Stimulated activated CD8-positive, alpha-beta memory T cell treated with anti-CD3 and anti-CD28 coated beads, Interleukin-15, amount 100 ng/mL, for 48 hours (primary cell): ENCODE data around the gene URB2.
"Not testable (repeated sequence)": the region's sequence is repeated elsewhere in the genome, so short reads cannot be mapped to it uniquely, and the experiment has no call there.

Experiments
- DNase-seq, 2 donors: peaks; one replicate each; pipeline ENCODE4 v3.0.0-alpha.2; 2020; ENCODE audit warnings: low read depth in 2 of 2

The URB2 gene

DNA sequence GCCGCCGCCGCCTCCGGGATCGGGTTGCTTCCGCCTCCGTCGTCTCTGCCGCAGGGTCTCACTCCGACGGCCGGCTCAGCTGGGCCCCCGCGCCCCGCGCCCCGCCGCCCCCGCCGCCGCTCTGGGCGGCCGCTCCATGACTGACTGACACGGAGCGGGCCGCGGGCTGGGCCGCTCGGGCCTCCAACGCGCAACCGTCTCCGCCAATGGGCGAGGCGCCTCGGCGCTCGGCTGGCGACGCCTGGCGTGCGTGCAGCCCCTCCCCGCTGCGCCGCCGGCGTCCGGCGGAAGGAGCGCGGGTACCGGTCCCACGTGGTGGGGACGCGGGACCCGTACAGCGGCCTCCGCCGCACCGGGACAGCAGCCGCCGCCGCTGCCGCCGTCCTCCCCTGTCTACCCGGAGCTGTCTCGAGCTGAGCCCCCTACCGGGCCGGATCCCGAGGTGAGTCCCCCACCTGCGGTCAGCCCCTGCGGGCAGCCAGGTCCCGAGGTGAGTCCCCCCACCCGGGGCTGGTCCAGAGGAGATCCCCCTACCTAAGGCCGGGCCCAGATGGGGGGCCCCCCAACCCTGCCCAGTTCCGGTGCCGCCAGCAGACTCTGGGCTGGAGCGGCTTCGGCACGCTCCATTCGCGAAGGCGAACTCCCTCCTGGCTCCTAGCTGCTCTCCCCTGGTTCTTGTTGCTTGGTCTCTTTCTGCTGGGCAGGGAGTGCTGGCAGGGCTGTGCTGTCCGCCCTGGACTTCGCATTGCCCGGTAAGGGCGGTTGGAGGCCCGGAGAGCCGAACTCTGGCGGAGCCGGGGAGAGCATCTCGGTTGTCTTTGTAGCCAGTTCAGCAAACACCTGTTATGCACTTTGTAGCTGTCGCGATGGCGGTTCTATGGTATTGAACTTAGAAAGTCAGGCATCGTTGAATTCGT is at the start of gene URB2, which contains the start of gene TAF5L:
URB2 (plus strand) TSS at position 333 of the 917 bp plus-strand sequence. CDS start 1,387 bp downstream, outside the sequence.
TAF5L (minus strand) TSS at position 208 of the 917 bp plus-strand sequence. CDS start 11,640 bp downstream, outside the sequence.
- peak; percentile 85 to 87 for DNase-seq

DNA sequence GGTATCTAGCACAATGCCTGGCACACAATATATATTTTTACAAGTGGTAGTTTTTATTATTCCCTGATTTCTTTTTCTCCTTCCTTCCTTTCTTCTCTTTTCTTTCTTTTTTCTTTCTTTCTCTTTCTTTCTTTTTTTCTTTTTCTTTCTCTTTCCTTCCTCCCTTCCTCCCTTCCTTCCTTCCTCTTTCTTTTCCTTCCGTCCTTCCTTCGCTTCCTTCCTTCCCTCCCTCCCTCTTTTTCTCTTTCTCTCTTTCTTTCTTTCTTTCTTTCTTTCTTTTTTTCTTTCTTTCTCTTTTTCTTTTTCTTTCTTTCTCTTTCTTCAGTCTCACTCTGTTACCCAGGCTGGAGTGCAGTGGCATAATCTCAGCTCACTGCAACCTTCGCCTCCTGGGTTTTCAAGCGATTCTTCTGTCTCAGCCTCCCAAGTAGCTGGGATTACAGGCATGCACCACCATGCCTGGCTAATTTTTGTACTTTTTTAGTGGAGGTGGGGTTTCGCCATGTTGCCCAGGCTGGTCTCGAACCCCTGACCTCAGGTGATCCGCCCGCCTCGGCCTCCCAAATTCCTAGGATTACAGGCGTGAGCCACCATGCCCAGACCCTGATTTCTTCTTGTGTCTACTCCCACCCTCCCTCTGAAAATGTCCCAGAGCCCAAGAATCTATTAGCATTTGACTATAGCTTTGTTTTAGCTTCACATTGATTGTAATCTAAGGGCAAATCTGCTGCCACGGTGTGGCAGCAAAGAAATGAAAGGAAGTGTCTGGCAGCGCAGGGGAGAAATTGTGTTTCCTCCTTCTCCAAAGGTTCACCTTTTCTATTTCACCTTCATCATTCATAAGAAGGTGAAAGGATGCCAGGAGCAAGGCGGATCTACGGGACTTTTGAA is 47.6 kb upstream of the URB2 start:
- no peak for DNase-seq

DNA sequence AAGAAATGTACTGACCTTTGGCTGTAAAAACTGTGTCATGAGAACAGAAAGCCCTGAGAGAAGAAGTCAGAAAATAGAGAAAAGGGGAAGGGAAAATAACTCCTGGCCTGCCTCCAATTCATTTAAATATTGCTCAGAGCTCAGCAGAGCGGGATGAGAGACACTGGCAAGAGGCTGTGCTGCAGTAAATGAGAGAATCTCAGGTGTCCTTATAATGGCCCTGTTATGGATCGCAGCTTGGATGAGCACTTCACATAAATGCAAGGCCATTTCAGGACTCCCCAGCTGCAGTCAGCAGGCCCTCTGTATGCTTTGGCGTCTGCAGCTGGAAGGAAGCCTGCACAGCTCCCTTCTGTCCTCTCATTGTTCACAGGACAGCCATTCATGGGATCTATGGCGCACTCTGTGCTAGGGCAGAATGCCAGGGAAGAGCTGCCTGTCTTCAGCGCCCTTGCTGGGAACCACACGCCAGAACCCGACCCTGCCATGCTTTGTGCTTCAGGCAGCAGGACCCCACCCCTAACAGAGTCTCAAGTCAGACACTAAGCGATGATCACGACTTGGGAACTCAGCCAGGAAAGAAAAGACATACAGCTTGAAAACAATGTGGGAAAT is 46.9 kb upstream of the URB2 start:
- no peak for DNase-seq

DNA sequence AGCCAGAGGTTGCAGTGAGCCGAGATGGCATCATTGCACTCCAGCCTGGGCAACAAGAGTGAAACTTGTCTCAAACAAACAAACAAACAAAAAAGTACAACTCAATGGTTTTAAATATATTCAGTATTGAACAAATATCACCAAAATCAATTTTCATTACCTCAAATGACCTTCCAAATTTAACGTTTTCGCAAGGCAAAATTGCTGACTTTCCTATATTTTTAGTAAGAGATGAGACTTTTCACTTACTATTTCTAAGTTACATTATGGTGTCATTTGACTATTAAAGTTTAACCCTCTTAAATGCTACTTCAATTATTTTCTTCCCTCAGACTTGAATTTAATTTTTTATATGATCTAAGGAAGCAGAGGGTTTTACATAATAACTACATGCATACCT is 44.6 kb upstream of the URB2 start:
- no peak for DNase-seq

DNA sequence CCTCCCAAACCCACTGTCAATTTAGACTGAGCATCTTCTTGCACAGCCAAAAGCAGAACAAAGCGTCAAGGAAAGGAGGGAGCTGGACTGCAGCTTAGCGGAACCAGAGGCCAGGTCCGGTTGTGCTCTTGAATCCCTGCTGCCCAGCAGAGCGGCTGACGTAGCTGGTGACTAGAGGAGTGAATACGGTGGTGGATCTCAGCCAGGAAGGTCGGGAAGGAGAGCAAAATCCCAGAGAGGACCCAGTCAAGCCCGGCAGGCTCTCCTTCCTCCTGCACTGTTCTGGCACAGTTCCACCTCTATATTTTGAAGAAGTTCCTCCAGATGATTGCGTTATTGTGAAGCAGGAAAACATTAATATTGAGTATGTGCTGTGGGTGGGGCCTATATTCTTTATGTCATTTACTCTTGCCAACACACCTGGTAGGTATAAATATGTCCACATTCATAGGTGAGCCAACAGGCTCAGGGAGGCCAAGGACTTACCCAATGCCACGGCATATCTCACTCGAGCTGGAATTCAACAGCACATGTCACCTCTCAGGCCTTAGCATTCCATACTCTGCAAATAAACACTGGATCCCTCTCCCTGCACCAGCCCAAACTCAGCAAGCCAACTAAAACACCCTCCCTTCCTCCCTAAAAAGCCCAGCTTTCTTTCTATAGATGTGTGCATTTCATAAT is 43.9 kb upstream of the URB2 start:
- no peak for DNase-seq

DNA sequence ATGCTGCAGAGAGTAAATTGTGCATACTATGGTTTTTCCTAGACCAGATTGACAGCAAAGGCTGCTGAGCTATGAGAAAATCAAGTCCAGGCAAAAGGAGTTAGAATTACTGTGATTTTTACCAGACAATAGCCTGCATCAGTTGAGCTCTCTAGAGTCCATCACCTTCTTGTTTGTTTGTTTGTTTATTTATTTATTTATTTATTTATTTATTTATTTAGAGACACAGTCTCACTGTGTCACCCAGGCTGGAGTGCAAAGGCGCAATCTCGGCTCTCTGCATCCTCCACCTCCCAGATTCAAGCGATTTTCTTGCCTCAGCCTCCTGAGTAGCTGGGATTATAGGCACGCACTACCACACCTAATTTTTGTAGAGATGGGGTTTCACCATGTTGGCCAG is 43.3 kb upstream of the URB2 start:
- DNase-seq, result no peak

DNA sequence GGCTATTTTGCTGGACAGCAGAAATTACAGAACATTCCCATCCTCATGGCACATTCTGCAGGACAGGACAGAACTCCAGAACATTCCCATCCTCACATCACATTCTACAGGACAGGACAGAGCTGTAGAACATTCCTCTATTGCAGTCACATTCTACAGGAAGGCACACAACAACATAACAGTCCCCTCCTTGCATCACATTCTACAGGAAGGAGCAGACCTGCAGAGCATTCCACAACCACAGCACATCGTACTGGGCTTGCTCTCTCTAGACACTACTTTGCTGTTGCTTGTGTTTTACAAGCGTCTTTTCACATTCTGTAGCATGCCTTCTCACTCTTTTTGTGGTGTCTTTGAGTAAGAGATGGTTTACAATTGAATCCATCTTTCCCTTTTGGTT is 40.7 kb upstream of the URB2 start:
- no peak for DNase-seq

DNA sequence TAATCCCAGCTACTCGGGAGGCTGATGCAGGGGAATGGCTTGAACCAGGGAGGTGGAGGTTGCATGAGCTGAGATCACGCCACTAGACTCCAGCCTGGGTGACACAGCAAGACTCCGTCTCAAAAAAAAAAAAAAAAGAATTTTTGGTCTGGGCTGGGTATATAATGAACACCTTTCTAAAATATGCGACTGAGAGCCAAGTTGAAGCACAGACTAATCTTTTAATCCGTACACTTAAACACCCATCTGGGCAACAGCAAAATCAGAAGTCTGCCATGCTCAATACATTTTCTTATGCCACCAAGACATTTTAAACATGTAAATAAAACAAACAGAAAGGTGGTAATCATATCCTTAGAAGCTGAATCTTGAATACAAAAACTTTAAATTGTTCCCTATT is 35.9 kb upstream of the URB2 start:
- DNase-seq, result no peak

DNA sequence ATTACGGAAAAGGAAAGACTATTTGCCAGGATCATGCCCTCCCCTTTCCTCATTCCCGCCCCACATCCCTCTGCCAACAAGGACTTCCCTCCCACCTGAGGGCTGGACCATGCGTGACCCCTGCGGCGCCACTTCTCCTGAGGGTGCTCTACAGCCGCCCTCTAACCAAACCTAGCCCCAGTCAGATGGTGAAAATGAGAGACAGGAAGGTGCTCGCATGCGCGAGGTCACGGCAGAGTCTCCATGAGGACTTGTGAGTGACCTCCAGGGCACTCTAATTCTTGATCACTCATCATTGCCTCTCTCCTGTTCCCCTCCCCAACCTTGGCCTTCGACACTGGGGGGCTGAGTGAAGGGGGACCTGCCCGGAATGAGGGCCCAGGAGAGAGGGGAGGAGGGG is 32.2 kb upstream of the URB2 start:
- no peak for DNase-seq

DNA sequence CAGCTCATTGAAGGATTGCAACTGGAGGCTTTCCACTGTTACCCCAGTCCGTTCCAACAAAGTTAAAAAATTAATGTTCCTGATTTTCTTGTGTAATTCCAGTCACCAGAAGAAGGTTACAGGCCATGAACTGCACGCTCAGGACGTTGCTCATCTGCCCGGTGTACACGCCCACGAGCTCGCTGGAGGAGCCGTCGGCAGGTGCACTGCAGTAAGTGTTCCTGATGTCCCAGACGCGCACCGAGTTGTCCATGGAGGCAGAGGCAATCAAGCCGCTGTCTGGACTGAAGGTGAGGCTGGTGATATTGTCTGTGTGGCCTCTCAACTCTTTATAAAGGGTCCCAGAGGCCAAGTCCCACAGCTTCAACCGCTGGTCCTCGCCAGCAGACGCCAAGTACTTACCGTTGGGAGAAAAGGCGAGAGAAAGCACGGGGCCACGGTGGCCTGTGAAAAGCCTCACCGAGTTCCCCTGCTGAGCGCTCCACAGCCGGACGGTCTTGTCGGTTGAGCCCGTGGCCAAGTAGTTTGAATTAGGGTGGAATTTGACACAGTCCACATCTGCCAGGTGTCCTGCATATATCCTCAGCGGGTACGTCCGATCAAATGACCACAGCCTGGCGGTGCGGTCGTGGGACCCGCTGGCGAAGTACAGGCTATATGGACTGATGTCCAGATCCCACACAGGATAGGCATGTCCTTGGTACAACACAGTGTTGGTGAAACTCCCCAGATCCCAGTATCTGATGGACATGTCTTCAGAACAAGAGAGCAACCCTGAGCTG is 31.6 kb upstream of the URB2 start:
- DNase-seq, result no peak

DNA sequence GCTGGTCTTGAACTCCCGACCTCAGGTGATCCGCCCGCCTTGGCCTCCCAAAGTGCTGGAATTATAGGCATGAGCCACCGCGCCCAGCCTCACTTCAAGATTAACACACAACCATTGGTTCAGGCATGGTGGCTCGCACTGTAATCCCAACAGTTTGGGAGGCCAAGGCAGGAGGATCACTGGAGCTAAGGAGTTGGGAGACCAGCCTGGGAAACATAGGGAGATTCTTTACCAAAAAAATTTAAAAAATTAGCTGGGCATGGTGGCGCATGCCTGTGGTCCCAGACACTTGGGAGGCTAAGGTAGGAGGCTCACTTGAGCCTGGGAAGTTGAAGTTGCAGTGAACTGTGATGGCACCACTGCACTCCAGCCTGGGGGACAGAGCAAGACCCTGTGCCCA is 30.2 kb upstream of the URB2 start:
- not testable (repeated sequence) for DNase-seq

DNA sequence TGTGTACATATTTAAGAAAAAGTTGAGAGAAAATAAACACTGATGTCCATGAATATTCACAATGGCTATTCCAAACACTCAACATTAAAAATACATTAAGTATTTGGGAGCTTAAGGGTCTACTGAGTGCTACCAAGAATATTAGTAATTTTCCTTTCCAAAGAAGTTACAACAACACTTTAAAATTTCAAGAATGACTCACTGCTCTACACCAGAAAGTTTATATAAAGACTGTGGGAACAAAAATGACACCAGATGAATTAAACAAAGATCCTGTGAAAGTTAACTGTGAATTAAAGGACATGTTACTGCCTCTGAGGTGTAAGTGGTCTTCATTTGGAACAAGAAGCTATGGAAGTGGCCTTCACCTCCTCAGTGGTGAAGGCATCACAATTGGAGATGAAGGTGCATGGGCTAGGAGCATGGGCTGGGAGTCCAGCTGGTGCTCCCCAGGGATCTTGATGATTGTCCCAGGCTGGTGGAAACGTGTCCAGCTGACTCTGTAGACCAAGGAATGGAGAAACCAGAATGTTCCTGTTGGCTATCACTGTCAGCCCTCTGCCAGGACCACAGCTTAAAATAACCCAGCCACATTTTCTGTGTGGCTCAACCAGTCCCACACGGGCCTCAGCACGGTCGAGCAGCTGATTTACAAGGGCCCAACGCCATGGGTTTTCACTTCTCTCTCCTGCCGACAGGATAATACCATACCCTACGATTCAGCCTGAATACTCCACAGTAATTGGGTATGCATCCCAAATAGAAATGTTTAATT is 28.9 kb upstream of the URB2 start:
- DNase-seq, result no peak

DNA sequence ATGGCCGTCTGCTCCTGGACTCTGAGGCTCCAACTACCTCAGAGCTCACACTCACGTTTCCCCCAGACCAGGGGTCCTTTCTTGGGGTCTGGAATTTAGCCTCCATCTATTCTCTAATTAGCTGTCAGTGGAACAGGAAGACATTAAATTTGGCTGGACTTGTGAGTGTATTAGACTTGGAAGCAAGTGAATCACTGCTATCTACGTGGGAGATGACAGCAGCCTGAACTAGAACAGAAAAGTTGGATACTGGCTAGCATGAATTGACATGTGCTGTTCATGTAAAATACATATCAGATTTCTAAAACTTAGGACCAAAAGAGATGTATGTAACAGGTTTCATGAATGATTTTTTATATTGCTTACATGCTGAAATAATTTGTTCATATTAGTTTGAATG is 28.2 kb upstream of the URB2 start:
- no peak for DNase-seq

DNA sequence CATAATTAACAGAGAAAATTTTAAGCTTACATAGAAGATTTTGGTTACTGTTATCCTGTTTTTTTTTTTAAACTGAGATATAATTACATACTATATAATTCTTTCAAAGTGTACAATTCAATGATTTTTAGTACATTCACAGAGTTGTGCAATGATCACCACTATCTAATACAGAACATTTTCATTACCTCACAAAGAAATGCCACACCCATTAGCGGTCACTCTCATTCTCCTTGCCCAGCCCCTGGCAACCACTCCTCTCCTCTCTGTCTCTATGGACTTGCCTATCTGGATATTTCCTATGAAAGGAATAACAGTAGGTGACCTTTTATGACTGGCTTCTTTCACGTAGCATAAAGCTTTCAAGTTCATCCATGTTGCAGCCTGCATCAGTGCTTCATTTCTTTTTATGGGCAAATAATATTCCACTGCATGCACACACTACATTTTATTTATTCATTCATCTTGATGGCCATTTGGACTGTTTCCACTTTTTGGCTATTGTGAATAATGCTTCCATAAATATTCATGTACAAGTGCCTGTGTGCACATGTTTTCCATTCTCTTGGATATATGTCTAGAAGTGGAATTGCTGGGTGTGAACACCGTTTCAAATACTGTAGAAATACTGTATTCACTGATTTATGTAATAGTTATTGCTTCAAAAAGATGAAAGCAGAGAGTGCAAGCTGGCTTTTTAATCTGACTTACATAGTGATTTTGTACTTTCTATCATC is 26.7 kb upstream of the URB2 start:
- no peak for DNase-seq

DNA sequence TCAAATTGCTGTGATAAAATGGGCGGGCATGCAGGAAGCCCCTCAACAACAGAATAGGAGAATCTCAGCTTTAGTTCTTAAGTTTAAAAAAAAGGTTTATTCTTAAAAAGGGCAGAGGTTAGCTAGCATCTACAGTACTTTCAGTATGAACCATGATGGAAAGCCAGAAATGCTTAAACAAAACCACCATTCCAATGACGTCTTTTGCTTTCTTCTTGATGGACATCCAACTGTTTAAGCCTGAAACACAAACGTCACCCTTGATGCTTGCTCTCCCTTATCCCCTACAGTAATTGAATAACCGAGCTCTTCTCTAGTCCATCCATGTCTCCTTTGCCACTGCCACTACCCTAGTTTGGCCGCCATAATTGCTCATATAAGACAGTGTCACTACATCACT is 25.8 kb upstream of the URB2 start:
- no peak for DNase-seq

DNA sequence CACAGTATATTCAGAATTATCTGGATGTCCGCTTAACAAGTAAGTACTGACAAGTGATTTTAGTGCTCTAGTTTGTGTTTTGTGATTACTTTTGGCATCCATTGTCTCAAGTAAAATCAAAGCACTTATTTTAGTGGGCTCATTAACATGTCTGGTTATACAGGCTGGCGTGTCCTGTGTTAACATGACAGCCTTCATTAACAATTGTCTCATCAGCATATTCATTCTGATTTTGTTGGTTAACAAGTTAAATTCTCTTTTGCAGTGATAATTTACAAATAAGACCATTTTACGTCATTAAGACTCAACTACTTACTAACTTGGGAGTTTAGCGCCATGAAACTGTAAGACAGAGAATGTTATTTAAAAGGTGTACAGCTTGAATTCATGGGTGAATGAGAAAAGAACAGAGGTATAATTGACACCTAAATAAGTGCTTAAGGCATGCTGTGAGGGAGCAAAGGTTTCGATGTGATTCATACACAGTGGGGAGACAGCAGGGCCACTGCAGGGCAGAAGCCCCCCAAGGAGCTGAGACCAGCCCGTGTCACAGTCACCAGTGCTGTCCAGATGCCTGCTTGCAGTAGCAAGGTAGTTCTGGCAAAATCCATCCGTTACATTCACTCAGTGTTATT is 22.6 kb upstream of the URB2 start:
- DNase-seq, result no peak

DNA sequence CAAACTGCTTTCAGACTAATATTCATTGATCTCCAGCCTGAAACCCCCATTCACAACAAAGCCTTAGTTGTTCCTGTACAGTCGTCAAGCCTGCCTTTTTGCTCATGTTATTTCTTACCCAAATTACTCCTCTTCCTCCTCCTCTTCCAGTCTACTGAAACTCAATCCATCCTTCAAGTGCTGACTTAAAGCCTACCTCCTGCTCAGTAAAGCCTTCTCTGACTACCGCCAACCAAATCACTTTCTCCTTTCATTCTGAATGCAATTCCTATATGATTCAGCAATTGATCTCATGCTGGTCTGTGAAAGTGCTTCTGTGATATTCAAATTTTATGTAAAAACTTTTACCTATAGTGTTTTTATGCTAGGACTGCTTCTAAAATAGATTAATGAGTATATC is 18.7 kb upstream of the URB2 start:
- DNase-seq, result no peak

DNA sequence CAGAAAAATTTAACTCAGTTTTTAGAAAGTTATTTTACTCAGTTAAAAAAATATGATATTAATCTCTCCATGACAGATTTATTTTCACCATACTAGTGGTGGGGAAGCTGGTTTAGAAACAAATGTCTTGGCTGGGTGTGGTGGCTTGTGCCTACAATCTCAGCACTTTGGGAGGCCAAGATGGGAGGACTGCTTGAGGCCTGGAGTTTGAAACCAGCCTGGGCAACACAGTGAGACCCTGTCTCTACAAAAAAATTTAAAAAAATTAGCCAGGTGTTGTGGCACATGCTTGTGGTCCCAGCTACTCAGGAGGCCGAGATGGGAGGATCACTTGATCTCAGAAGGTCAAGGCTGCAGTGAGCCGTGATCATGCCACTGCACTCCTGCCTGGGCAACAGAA is 17.5 kb upstream of the URB2 start:
- no peak for DNase-seq

DNA sequence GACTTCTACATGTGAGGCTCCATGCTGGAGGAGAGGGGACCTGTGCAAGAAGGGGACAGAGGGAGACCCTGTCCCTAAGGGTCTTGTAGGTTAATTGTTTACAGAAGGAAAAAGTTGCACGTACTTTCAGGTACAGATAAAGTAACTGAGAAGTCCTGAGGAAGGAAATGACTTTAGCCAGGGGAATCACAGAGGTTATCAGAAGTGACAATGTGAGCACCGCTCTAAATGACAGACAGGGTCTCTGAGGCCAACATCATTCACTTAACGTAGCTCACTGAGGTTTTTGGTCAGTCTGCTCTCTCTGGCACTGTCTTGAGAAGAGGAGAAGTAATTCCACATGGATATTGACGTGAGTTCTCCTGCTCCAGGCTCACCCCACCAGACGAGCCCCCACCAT is 12.1 kb upstream of the URB2 start:
- DNase-seq, result no peak
